HepG2 (cell line): ENCODE measurements around the gene CTNND2. TPM values are rescaled to one million over a fixed set of nuclear protein-coding genes. Genes with fewer than 3 reads are reported as not detected.

Source experiments
- ATAC-seq: fragments of 200-7000 bp; cut with Tn5 transposase; 3 replicates; pipeline ENCODE4 v1.9.1; 2020; ENCODE audit warnings: mild to moderate bottlenecking, moderate library complexity
- BruUV-seq: library from RNA; stranded (reverse); fragments of 400-500 nt; replicated peaks from 2 replicates; lab custom pipeline; 2021; lab: Mats Ljungman, UMichigan
- CTCF ChIA-PET: fragments of 300-600 bp; formaldehyde crosslinking; extraction: SDS; loops from one replicate; lab custom pipeline; 2021; ENCODE audit warnings: low total read pairs, inconsistent platforms, low intra/inter-chr PET ratio; lab: Yijun Ruan, JAX
- POLR2A ChIA-PET: fragments of 350-600 bp; sonication (Branson Sonifier 250); formaldehyde crosslinking; loops from one replicate; lab custom pipeline; 2020; ENCODE audit warnings: antibody characterized with exemption, inconsistent platforms; lab: Yijun Ruan, JAX
- DNase-seq: peaks from one replicate; pipeline ENCODE4 v3.0.0-alpha.2; 2015; ENCODE audit warnings: low spot score
- FAIRE-seq: peaks from 3 replicates; lab custom pipeline; 2011; peaks lifted over from hg19 to GRCh38; lab: Jason Lieb, UNC
- H2AFZ ChIP-seq: one replicate; pipeline ENCODE4 v1.6.1; 2011; ENCODE audit warnings: low read length, inconsistent platforms
- H3K27ac ChIP-seq: fragments of 300-600 bp; 3 replicates; pipeline ENCODE4 v1.8.0; 2011; ENCODE audit warnings: mixed run types, mild to moderate bottlenecking, mixed read lengths, low read length, inconsistent platforms; ENCODE audit not compliant: insufficient read depth; ENCODE audit errors: extremely low read length
- H3K27me3 ChIP-seq, 2 experiments: fragments of 200-600 bp in 1 of 2; 2 replicates in 1 of 2; 3 replicates in 1 of 2; pipeline versions ENCODE4 v1.6.0 to v1.8.0; 2011; ENCODE audit warnings: low read length in 2 of 2, mild to moderate bottlenecking in 2 of 2, moderate library complexity in 2 of 2, inconsistent platforms in 1 of 2; ENCODE audit not compliant: insufficient read depth in 2 of 2, control insufficient read depth in 1 of 2
- H3K36me3 ChIP-seq, 2 experiments: fragments of 200-600 bp in 1 of 2; replicated peaks in 1 of 2; 2 replicates in 1 of 2; 3 replicates in 1 of 2; pipeline versions ENCODE4 v1.5.1 to v1.8.0; 2011; ENCODE audit warnings: low read length in 2 of 2, inconsistent platforms in 1 of 2; ENCODE audit not compliant: insufficient read depth in 2 of 2, control insufficient read depth in 1 of 2
- H3K4me1 ChIP-seq: 2 replicates; pipeline ENCODE4 v1.5.1; 2012; ENCODE audit warnings: low read length, inconsistent platforms; ENCODE audit not compliant: insufficient read depth
- H3K4me2 ChIP-seq: 2 replicates; pipeline ENCODE4 v1.6.0; 2011; ENCODE audit warnings: low read depth, low read length, inconsistent platforms
- H3K4me3 ChIP-seq, 3 experiments: fragments of 200-600 bp in 1 of 3; sonication (generic), shearing (Covaris generic) in 1 of 3; replicated peaks in 1 of 3; 2 replicates each; pipeline ENCODE4 v1.5.1; 2011 to 2016; ENCODE audit warnings: low read length in 3 of 3, inconsistent platforms in 2 of 3, low read depth in 2 of 3, mild to moderate bottlenecking in 2 of 3, control low read depth in 1 of 3, mixed read lengths in 1 of 3; ENCODE audit not compliant: insufficient read depth in 1 of 3
- H3K79me2 ChIP-seq: one replicate; pipeline ENCODE4 v1.6.1; 2011; ENCODE audit warnings: low read length, inconsistent platforms; ENCODE audit not compliant: insufficient read depth
- H3K9ac ChIP-seq: 2 replicates; pipeline ENCODE4 v1.6.0; 2011; ENCODE audit warnings: mild to moderate bottlenecking, low read depth, low read length, inconsistent platforms; ENCODE audit not compliant: insufficient read depth
- H3K9me3 ChIP-seq: 2 replicates; pipeline ENCODE4 v1.5.1; 2012; ENCODE audit warnings: mild to moderate bottlenecking, low read length
- H4K20me1 ChIP-seq: 2 replicates; pipeline ENCODE4 v1.6.0; 2011; ENCODE audit warnings: inconsistent platforms, mild to moderate bottlenecking, low read length, moderate library complexity; ENCODE audit not compliant: insufficient read depth
- MAF1 ChIP-seq: sonication (generic); formaldehyde crosslinking; IDR thresholded peaks from 2 replicates; pipeline ENCODE4 v1.5.0; 2020; ENCODE audit warnings: missing genetic modification reagents, borderline replicate concordance
- MEIS2 ChIP-seq: sonication (generic); formaldehyde crosslinking; IDR thresholded peaks from 2 replicates; pipeline ENCODE4 v1.9.0; 2021; ENCODE audit warnings: mild to moderate bottlenecking, missing genetic modification reagents
- MTF1 ChIP-seq: sonication (generic); formaldehyde crosslinking; IDR thresholded peaks from 2 replicates; pipeline ENCODE4 v1.5.0; 2020; ENCODE audit warnings: missing genetic modification reagents
- NFIC ChIP-seq: IDR thresholded peaks from 2 replicates; pipeline ENCODE4 v1.6.1; 2012; ENCODE audit warnings: mild to moderate bottlenecking, low read length, inconsistent platforms
- RARA ChIP-seq: IDR thresholded peaks from 2 replicates; pipeline ENCODE4 v1.6.1; 2016; ENCODE audit warnings: missing genetic modification reagents, missing compliant biosample characterization
- SATB2 ChIP-seq: sonication (generic); formaldehyde crosslinking; IDR thresholded peaks from 2 replicates; pipeline ENCODE4 v1.5.0; 2020; ENCODE audit warnings: missing genetic modification reagents
- SMC3 ChIP-seq: IDR thresholded peaks from 2 replicates; pipeline ENCODE4 v1.6.1; 2011; ENCODE audit warnings: low read length, improper control_type of control experiment
- TAF15 ChIP-seq: fragments of 200-400 bp; formaldehyde crosslinking; IDR thresholded peaks from one replicate; pipeline ENCODE4 v1.6.1; 2018; ENCODE audit warnings: mild to moderate bottlenecking, low read depth, low read length; ENCODE audit not compliant: poor library complexity, severe bottlenecking
- ZBTB1 ChIP-seq: sonication (generic); formaldehyde crosslinking; IDR thresholded peaks from 2 replicates; pipeline ENCODE4 v1.4.0; 2020; ENCODE audit warnings: missing genetic modification reagents, borderline replicate concordance
- ZNF619 ChIP-seq: sonication (generic); formaldehyde crosslinking; IDR thresholded peaks from 2 replicates; pipeline ENCODE4 v1.4.0; 2020; ENCODE audit warnings: mild to moderate bottlenecking, missing genetic modification reagents
- WGBS: methylation state at CpG from one replicate; pipeline ENCODE4 v1.1.6; 2017; ENCODE audit warnings: low lambda C conversion rate; 5-methylcytosine and 5-hydroxymethylcytosine counted together
- in situ Hi-C: cut with HindIII; loops from 2 replicates; pipeline ENCODE4 v1.10.0; 2017; ENCODE audit warnings: low pct_unique_long_range_greater_than_20kb; ENCODE audit not compliant: extremely low pct_ligation_motif_present
- intact Hi-C: fragments of 100-400 bp; cut with micrococcal nuclease; formaldehyde crosslinking; loops from one replicate; pipeline ENCODE4 v1.10.0; 2022; ENCODE audit not compliant: unreplicated experiment
- polyA plus RNA-seq, 8 experiments: library from polyadenylated mRNA; depleted of rRNA in 3 of 8; stranded (reverse) in 7 of 8; unstranded in 1 of 8; fragments of >200 nt; fragmentation: Illumina TruSeq in 4 of 8; extraction: Trizol in 4 of 8; gene quantifications; 2 replicates each; pipeline versions ENCODE4 v1.2.1 to v1.2.3, GENCODE V29; 2011 to 2016; ENCODE audit warnings: low read depth in 4 of 8, missing spikeins in 1 of 8, mixed read lengths in 1 of 8; ENCODE audit not compliant: insufficient read depth in 1 of 8
- total RNA-seq, 5 experiments: library from RNA; depleted of rRNA; stranded (reverse); fragments of >200 nt; fragmentation: Illumina TruSeq; extraction: Trizol; gene quantifications; 2 replicates each; pipeline ENCODE4 v1.2.3, GENCODE V29; 2016; ENCODE audit warnings: low read depth in 1 of 5
- TF ChIP-seq, protein P1 (sequence below): sonication (generic); formaldehyde crosslinking; IDR thresholded peaks from 2 replicates; pipeline ENCODE4 v1.4.0; 2020; ENCODE audit warnings: missing genetic modification reagents, mild to moderate bottlenecking, borderline replicate concordance
- TF ChIP-seq, protein P2 (sequence below): sonication (generic); formaldehyde crosslinking; IDR thresholded peaks from 2 replicates; pipeline ENCODE4 v1.8.1; 2023; ENCODE audit warnings: missing genetic modification reagents, mild to moderate bottlenecking, borderline replicate concordance

CTNND2 gene
- total and polyA plus RNA-seq, 2 of the 13 experiments (the other 11 are each of a cell fraction or from before 2014, with no cell fraction given), result not detected

DNA sequence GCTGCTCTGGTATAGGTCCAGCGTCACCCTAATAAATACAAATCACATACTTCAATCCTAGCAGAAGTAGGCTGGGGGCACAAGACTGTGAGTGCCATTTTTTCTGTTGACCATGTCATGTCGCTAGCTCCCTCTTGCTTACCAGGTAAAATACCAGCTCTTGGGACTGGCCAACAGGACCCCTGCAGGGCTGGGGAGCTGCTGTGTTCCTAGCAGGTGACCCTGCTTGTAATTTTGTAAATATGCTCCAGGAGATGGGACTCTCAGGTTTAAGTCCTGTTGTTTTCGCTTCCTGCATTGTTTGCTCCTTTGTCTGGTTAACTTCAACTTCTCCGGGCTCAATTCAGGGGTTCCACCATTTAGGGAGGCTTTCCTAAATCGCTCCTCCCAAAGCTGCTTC is 856.6 kb downstream of the CTNND2 start:
- ChIA-PET POLR2A (no interaction called here), CTCF (no interaction called here)
- intact Hi-C loops, result loop anchor here (5.0 to 10.0 kb wide), 2 partner anchors 183 to 975 kb away; no protein-coding TSS in a partner anchor
- peaks cover 6% of the 10 kb centered on the region; the same call in 1 of the 2 replicates for H3K4me1 ChIP-seq
- no peaks in the 10 kb centered on the region for H4K20me1 ChIP-seq
- in situ Hi-C loops, result no loop called here
- H3K79me2 ChIP-seq, result no peaks in the 10 kb centered on the region
- no peak for ATAC-seq
- 33% methylated on average over 5 of the region's 5 CpGs for WGBS
- no peak overlapping the region for H3K27ac ChIP-seq
- FAIRE-seq, result no peak
- no peak overlapping the region for H2AFZ ChIP-seq
- no peak for TF ChIP-seq MTF1 (CRISPR knock-in tag)
- TF ChIP-seq, protein P1, sequence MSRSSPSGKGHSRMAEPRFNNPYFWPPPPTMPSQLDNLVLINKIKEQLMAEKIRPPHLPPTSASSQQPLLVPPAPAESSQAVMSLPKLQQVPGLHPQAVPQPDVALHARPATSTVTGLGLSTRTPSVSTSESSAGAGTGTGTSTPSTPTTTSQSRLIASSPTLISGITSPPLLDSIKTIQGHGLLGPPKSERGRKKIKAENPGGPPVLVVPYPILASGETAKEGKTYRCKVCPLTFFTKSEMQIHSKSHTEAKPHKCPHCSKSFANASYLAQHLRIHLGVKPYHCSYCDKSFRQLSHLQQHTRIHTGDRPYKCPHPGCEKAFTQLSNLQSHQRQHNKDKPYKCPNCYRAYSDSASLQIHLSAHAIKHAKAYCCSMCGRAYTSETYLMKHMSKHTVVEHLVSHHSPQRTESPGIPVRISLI (CRISPR knock-in tag), result no peak
- no peak for TF ChIP-seq ZNF619
- no peak for TF ChIP-seq NFIC
- no peak for TF ChIP-seq ZBTB1
- no peak for TF ChIP-seq RARA (CRISPR knock-in tag)
- H3K9me3 ChIP-seq, result no peaks in the 10 kb centered on the region
- DNase-seq, result no peak
- H3K9ac ChIP-seq, result no peak overlapping the region
- no peaks in the 10 kb centered on the region for H3K27me3 ChIP-seq
- H3K4me2 ChIP-seq, result no peak overlapping the region
- H3K36me3 ChIP-seq, result no peaks in the 10 kb centered on the region
- no TSS peak for BruUV-seq
- no peak overlapping the region for H3K4me3 ChIP-seq

DNA sequence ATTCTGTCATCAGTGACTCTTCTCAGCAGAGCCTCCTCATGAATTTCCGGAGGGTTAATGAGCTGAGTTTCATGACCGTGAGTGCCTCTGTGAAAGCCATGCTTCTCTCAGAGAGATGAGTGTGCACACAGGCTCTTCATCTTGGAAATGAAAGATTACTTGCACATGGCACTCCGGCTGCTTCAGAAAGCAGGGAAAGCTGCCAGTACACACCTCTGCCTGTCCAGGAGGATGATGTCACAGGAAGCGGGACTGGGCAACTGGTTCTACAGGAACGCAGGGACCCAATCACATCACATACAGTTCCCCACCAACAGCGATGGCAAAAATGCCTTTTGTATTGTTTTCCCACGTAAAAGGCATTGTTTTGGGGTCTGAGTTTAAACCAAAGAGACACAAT is 857.2 kb downstream of the CTNND2 start:
- BruUV-seq, result no TSS peak

More for the DNA sequence above, 857.2 kb downstream of the CTNND2 start:
- Histone ChIP-seq H3K36me3 (no peaks in the 10 kb centered on the region), H3K79me2 (no peaks in the 10 kb centered on the region), H4K20me1 (no peaks in the 10 kb centered on the region), H2AFZ (no peak overlapping the region), H3K4me2 (no peak overlapping the region), H3K4me3 (no peak overlapping the region), H3K9me3 (no peaks in the 10 kb centered on the region), H3K4me1 (peaks cover 6% of the 10 kb centered on the region; the same call in 1 of the 2 replicates), H3K9ac (no peak overlapping the region), H3K27me3 (no peaks in the 10 kb centered on the region), H3K27ac (no peak overlapping the region)
- 49% methylated on average over 7 of the region's 7 CpGs for WGBS
- in situ Hi-C loops (no loop called here), intact Hi-C loops (loop anchor here (5.0 to 10.0 kb wide), 2 partner anchors 182 to 975 kb away; no protein-coding TSS in a partner anchor)
- DNase-seq, result no peak
- POLR2A ChIA-PET, result no interaction called here
- CTCF ChIA-PET, result no interaction called here
- TF ChIP-seq MEIS2 (CRISPR knock-in tag), result no peak
- TF ChIP-seq SMC3, result no peak
- TF ChIP-seq TAF15, result no peak
- TF ChIP-seq SATB2 (CRISPR knock-in tag), result no peak
- TF ChIP-seq, protein P2, sequence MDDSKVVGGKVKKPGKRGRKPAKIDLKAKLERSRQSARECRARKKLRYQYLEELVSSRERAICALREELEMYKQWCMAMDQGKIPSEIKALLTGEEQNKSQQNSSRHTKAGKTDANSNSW (CRISPR knock-in tag), result no peak
- TF ChIP-seq MAF1 (CRISPR knock-in tag), result no peak
- no peak for FAIRE-seq
- no peak for ATAC-seq
